Measurements from ENCODE around the gene ZNF281. TPM values are rescaled to one million over a fixed set of nuclear protein-coding genes. Genes with fewer than 3 reads are reported as not detected.

The ZNF281 gene
- total RNA-seq, 1 experiment from 2014 or later, result 47.7 TPM

- TF ChIP-seq ESRRA (CRISPR knock-in tag; IDR thresholded peaks at IDR 0.05; ENCODE audit: borderline replicate concordance), result no peak
- TF ChIP-seq ERG (CRISPR knock-in tag; IDR thresholded peaks at IDR 0.05), result no peak
- no peak for TF ChIP-seq GABPB1 (CRISPR knock-in tag; IDR thresholded peaks at IDR 0.05)
Observed at GRCh38 chr1:200369706-200370105, 40.1 kb downstream of the ZNF281 start (continued).

- no peaks in the 10 kb centered on the region for H3K9me3 Mint-ChIP-seq
- TF ChIP-seq ATF2 (CRISPR knock-in tag; IDR thresholded peaks at IDR 0.05; ENCODE audit: borderline replicate concordance, low read depth) (no peak), CTCF (IDR thresholded peaks at IDR 0.05) (no peak), CREB1 (CRISPR knock-in tag; IDR thresholded peaks at IDR 0.05) (no peak), ELF4 (CRISPR knock-in tag; IDR thresholded peaks at IDR 0.05; ENCODE audit: low read depth) (no peak), AFF4 (CRISPR knock-in tag; IDR thresholded peaks at IDR 0.05; ENCODE audit: borderline replicate concordance) (no peak), MAX (CRISPR knock-in tag; IDR thresholded peaks at IDR 0.05) (no peak), ZNF121 (CRISPR knock-in tag; IDR thresholded peaks at IDR 0.05) (no peak), NFATC4 (CRISPR knock-in tag; IDR thresholded peaks at IDR 0.05) (no peak), ATF3 (CRISPR knock-in tag; conservative IDR thresholded peaks at IDR 0.05) (no peak), SP1 (CRISPR knock-in tag; conservative IDR thresholded peaks at IDR 0.05) (no peak), SOX15 (CRISPR knock-in tag; IDR thresholded peaks at IDR 0.05) (no peak), ATF1 (CRISPR knock-in tag; IDR thresholded peaks at IDR 0.05) (no peak)
- TF ChIP-seq, protein P1, sequence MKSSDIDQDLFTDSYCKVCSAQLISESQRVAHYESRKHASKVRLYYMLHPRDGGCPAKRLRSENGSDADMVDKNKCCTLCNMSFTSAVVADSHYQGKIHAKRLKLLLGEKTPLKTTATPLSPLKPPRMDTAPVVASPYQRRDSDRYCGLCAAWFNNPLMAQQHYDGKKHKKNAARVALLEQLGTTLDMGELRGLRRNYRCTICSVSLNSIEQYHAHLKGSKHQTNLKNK (CRISPR knock-in tag; IDR thresholded peaks at IDR 0.05), result no peak
- no peak overlapping the region for H3K4me3 Mint-ChIP-seq
- H3K27ac Mint-ChIP-seq, result no peak overlapping the region; the same call in 1 of the 2 replicates
- ATAC-seq (no peak), DNase-seq (ENCODE audit: low spot score) (no peak)
- H3K27me3 Mint-ChIP-seq (ENCODE audit: low read depth), result peaks cover 3% of the 10 kb centered on the region; the same call in 1 of the 2 replicates
- H3K4me1 Mint-ChIP-seq, result peaks cover 83% of the 10 kb centered on the region
- POLR2A ChIA-PET, result interaction anchor here (1.3 kb wide), 1 partner anchor 42 kb away, joined by 4 read pairs; no protein-coding TSS in a partner anchor
- peaks cover 28% of the 10 kb centered on the region for H3K36me3 Mint-ChIP-seq
- CTCF ChIA-PET, result interaction anchor here (1.7 kb wide), 1 partner anchor 120 kb away, joined by 4 read pairs; no protein-coding TSS in a partner anchor
Observed at GRCh38 chr1:200369131-200369530, 40.7 kb downstream of the ZNF281 start.
